ENCODE measurements around the gene PPP1R16B.

- TF ChIP-seq POLR2A (IDR thresholded peaks at IDR 0.05; ENCODE audit: low read depth, low read length) = no peak
- TF ChIP-seq SPI1 (IDR thresholded peaks at IDR 0.05; ENCODE audit: low read depth, low read length) = no peak
- TF ChIP-seq PAX5 (IDR thresholded peaks at IDR 0.05; ENCODE audit: insufficient read depth, low read length, severe bottlenecking) = no peak
- TF ChIP-seq POLR2AphosphoS5 (IDR thresholded peaks at IDR 0.05; ENCODE audit: low read depth, low read length) = no peak
- TF ChIP-seq TAF1 (IDR thresholded peaks at IDR 0.05; ENCODE audit: low read depth, low read length) = no peak
Observed at GRCh38 chr20:38945012-38945411, 139.5 kb downstream of the PPP1R16B start.

All from GM12891 (cell line).